ENCODE measurements around the gene RPL36. TPM values are rescaled to one million over a fixed set of nuclear protein-coding genes. Genes with fewer than 3 reads are reported as not detected.

RPL36 gene
- polyA plus RNA-seq, 1 of the 3 experiments (the other 2 are of a cell fraction), result 1,383 TPM

DNA sequence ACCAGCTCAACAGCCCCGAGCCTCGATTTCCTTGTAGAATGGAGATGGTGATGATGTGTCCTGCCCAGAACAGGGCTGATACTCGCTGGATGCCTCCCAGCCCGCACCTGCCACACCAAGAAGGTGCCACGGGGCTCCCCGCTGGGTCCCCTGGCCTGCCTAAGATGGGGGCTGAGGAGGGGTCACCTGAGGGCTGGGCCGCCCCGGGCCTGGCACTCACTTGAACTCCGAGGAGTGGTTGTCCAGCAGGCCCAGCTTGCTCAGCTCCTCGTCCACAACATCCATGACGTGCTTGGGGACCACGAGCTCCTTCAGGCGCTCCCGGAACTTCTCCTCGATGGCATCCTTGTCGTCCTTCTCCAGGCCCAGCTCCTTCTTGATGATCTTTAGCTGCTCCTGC is 15.5 kb downstream of the RPL36 start:
- no peaks in the 10 kb centered on the region for H3K9me3 ChIP-seq
- POLR2A ChIA-PET, result interaction anchor here (0.7 kb wide), 1 partner anchor 16 kb away, joined by 3 read pairs; no protein-coding TSS in a partner anchor
- no peak overlapping the region for H3K4me3 ChIP-seq (ENCODE audit: low read depth in 2 of 2, low read length in 1 of 2)
- H3K4me2 ChIP-seq, result no peak overlapping the region
- no peak overlapping the region for H2AFZ ChIP-seq (ENCODE audit: low read depth)
- H3F3A ChIP-seq (replicated peaks; ENCODE audit: insufficient read depth), result peaks cover 2% of the 10 kb centered on the region
- WGBS (ENCODE audit: low lambda C conversion rate), result 98% methylated on average over 9 of the region's 16 CpGs
- H3K9ac ChIP-seq, result no peak overlapping the region
- DNase-seq, result peak; percentile 34
- CTCF ChIA-PET, result interaction anchor here (1.3 kb wide), 1 partner anchor 15 kb away, joined by 5 read pairs; the partner anchor contains the start of gene CATSPERD
- H3K36me3 ChIP-seq (replicated peaks in 1 of 2; ENCODE audit: control insufficient read depth in 1 of 2, insufficient read depth in 2 of 2, low read length in 1 of 2), result peaks cover 23 to 39% of the 10 kb centered on the region in 2 experiments
- H3K27me3 ChIP-seq (ENCODE audit: insufficient read depth), result no peaks in the 10 kb centered on the region
- TF ChIP-seq SMC3 (IDR thresholded peaks at IDR 0.05; ENCODE audit: low read depth, low read length) (no peak), NFIC (IDR thresholded peaks at IDR 0.05; ENCODE audit: borderline replicate concordance) (no peak), USF2 (IDR thresholded peaks at IDR 0.05; ENCODE audit: borderline replicate concordance, low read depth, low read length) (no peak), MAX (IDR thresholded peaks at IDR 0.05; ENCODE audit: low read depth) (no peak), JUND (IDR thresholded peaks at IDR 0.05) (no peak), FOXJ3 (CRISPR knock-in tag; IDR thresholded peaks at IDR 0.05) (no peak), RFX5 (IDR thresholded peaks at IDR 0.05; ENCODE audit: low read length) (no peak)
- H3K4me1 ChIP-seq (ENCODE audit: control insufficient read depth in 1 of 2, insufficient read depth in 2 of 2, low read depth in 1 of 2, low read length in 1 of 2), result no peaks in the 10 kb centered on the region
- no peaks in the 10 kb centered on the region for H3K9me2 ChIP-seq
- no peak overlapping the region for H3K27ac ChIP-seq (ENCODE audit: low read depth in 2 of 2, low read length in 1 of 2)
- H3K79me2 ChIP-seq (ENCODE audit: insufficient read depth), result peaks cover 4% of the 10 kb centered on the region; the same call in 1 of the 2 replicates
- no peaks in the 10 kb centered on the region for H4K20me1 ChIP-seq (ENCODE audit: insufficient read depth)

DNA sequence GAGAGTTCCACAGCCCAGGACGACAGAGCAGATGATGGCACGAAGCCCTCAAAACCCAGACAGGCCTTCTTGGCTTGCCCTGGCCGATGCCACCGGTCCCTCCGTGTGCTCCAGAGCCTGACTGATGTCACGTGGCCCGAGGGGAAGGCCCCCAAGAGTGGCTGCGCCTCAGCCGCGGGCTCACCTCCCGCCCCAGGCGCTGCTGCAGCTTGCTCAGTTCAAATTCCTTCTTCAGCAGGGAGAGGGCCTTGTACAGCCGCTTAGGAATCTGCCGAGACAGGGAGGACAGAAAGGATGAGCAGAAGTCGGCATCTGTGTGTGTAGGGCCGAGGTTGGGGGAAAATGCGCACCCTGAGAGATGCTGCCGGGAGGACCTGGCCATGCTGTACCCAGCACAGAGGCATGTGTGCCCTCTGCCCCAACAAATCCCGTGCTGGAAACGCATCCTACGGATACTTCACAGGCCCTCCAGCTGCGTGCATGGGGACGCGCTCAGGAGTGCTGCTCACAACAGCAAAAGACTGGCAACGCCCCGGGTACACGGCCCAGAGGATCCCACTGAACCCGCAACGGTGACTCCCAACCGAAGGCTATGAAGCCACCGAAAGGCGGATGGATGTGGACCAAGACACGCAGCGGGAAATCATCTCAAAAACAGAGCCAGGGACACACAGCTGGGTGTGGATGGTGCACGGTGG is 16.9 kb downstream of the RPL36 start:
- H3K79me2 ChIP-seq (ENCODE audit: insufficient read depth), result no peaks in the 10 kb centered on the region
- no peaks in the 10 kb centered on the region for H3K27me3 ChIP-seq (ENCODE audit: insufficient read depth)
- ChIA-PET CTCF (interaction anchor here (1.1 to 1.7 kb wide), 3 partner anchors 13 to 20 kb away, joined by 4 to 9 read pairs (median 4); partner anchors contain the start of genes CATSPERD, LONP1 and RPL36), POLR2A (interaction anchor here (1.0 to 1.5 kb wide), 2 partner anchors 11 to 13 kb away, joined by 7 read pairs; partner anchors contain the start of genes CATSPERD and LONP1)
- no peak overlapping the region for H3K4me3 ChIP-seq (ENCODE audit: low read depth in 2 of 2, low read length in 1 of 2)
- H3K9me3 ChIP-seq, result no peaks in the 10 kb centered on the region
- H4K20me1 ChIP-seq (ENCODE audit: insufficient read depth), result no peaks in the 10 kb centered on the region
- no peak overlapping the region for H3K9ac ChIP-seq
- no peak overlapping the region for H3K4me2 ChIP-seq
- H3K4me1 ChIP-seq (ENCODE audit: control insufficient read depth in 1 of 2, insufficient read depth in 2 of 2, low read depth in 1 of 2, low read length in 1 of 2), result no peaks in the 10 kb centered on the region
- no peaks in the 10 kb centered on the region for H3F3A ChIP-seq (replicated peaks; ENCODE audit: insufficient read depth)
- 96% methylated on average over 30 of the region's 35 CpGs for WGBS (ENCODE audit: low lambda C conversion rate)
- no peak for DNase-seq
- no peaks in the 10 kb centered on the region for H3K9me2 ChIP-seq
- H3K36me3 ChIP-seq (replicated peaks in 1 of 2; ENCODE audit: control insufficient read depth in 1 of 2, insufficient read depth in 2 of 2, low read length in 1 of 2), result peaks cover 23 to 48% of the 10 kb centered on the region in 2 experiments
- H2AFZ ChIP-seq (ENCODE audit: low read depth), result no peak overlapping the region
- TF ChIP-seq RFX5 (IDR thresholded peaks at IDR 0.05; ENCODE audit: low read length) (no peak), CHD2 (IDR thresholded peaks at IDR 0.05; ENCODE audit: low read length, partially characterized antibody) (no peak), IRF3 (IDR thresholded peaks at IDR 0.05; ENCODE audit: low read depth, low read length) (no peak), SMC3 (IDR thresholded peaks at IDR 0.05; ENCODE audit: low read depth, low read length) (no peak), TEAD4 (IDR thresholded peaks at IDR 0.05; ENCODE audit: borderline replicate concordance, insufficient read depth) (no peak), GATA2 (CRISPR knock-in tag; IDR thresholded peaks at IDR 0.05) (no peak), FOXM1 (IDR thresholded peaks at IDR 0.05; ENCODE audit: low read depth) (no peak), MXI1 (IDR thresholded peaks at IDR 0.05; ENCODE audit: low read depth, low read length) (no peak), TCF12 (IDR thresholded peaks at IDR 0.05) (no peak)
- TF ChIP-seq, protein P1, sequence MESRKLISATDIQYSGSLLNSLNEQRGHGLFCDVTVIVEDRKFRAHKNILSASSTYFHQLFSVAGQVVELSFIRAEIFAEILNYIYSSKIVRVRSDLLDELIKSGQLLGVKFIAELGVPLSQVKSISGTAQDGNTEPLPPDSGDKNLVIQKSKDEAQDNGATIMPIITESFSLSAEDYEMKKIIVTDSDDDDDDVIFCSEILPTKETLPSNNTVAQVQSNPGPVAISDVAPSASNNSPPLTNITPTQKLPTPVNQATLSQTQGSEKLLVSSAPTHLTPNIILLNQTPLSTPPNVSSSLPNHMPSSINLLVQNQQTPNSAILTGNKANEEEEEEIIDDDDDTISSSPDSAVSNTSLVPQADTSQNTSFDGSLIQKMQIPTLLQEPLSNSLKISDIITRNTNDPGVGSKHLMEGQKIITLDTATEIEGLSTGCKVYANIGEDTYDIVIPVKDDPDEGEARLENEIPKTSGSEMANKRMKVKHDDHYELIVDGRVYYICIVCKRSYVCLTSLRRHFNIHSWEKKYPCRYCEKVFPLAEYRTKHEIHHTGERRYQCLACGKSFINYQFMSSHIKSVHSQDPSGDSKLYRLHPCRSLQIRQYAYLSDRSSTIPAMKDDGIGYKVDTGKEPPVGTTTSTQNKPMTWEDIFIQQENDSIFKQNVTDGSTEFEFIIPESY (IDR thresholded peaks at IDR 0.05; ENCODE audit: borderline replicate concordance, low read depth), result no peak
- TF ChIP-seq, protein P2, sequence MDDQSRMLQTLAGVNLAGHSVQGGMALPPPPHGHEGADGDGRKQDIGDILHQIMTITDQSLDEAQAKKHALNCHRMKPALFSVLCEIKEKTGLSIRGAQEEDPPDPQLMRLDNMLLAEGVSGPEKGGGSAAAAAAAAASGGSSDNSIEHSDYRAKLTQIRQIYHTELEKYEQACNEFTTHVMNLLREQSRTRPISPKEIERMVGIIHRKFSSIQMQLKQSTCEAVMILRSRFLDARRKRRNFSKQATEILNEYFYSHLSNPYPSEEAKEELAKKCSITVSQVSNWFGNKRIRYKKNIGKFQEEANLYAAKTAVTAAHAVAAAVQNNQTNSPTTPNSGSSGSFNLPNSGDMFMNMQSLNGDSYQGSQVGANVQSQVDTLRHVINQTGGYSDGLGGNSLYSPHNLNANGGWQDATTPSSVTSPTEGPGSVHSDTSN (IDR thresholded peaks at IDR 0.05), result no peak
- H3K27ac ChIP-seq (ENCODE audit: low read depth in 2 of 2, low read length in 1 of 2), result no peak overlapping the region
